Measurements from ENCODE around the gene SLAMF1. TPM values are rescaled to one million over a fixed set of nuclear protein-coding genes. Genes with fewer than 3 reads are reported as not detected.

The SLAMF1 gene
- total and polyA plus RNA-seq, 2 of the 13 experiments (the other 11 are each of a cell fraction or from before 2014, with no cell fraction given): not detected

DNA sequence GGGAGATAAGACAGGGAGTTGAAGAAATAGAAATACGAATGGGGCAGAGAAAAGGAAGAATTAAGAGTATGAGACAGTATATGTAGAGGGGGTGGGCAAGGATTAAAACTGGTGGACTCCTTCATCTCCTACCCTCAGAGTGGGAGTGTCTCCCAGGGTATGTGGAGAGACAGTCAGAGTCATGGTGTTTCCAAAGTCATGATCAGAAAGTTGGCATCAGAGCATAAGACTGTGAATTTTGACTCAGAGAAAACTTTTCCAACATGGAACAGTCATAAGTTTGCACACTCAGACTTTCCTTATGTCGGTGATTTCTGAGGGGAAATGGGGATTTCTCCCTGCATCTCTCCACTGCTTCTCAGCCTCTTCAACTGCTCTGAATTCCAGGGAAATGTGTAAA is 70.0 kb downstream of the SLAMF1 start:
- ATAC-seq (no peak), DNase-seq (ENCODE audit: low spot score) (no peak), FAIRE-seq (no peak)
- no peaks in the 10 kb centered on the region for H4K20me1 ChIP-seq (ENCODE audit: insufficient read depth, low read length)
- POLR2A ChIA-PET: no interaction called here
- BruUV-seq (replicated peaks): no TSS peak
- no peak overlapping the region for H3K27ac ChIP-seq (ENCODE audit: extremely low read length, insufficient read depth, low read length)
- intact Hi-C loops (cut with micrococcal nuclease; ENCODE audit: unreplicated experiment) (no loop called here), in situ Hi-C loops (cut with HindIII; ENCODE audit: extremely low pct_ligation_motif_present, low pct_unique_long_range_greater_than_20kb) (no loop called here)
- H3K4me2 ChIP-seq (ENCODE audit: low read depth, low read length): no peak overlapping the region
- H3K9me3 ChIP-seq (ENCODE audit: low read length): no peaks in the 10 kb centered on the region
- no peaks in the 10 kb centered on the region for H3K27me3 ChIP-seq (ENCODE audit: control insufficient read depth in 1 of 2, insufficient read depth in 2 of 2, low read length in 2 of 2)
- TF ChIP-seq ZSCAN9 (CRISPR knock-in tag; IDR thresholded peaks at IDR 0.05; ENCODE audit: borderline replicate concordance): no peak
- TF ChIP-seq ZNF768 (CRISPR knock-in tag; IDR thresholded peaks at IDR 0.05): no peak
- no peak for TF ChIP-seq ZNF510 (CRISPR knock-in tag; IDR thresholded peaks at IDR 0.05; ENCODE audit: low read depth)
- TF ChIP-seq ZBTB26 (CRISPR knock-in tag; IDR thresholded peaks at IDR 0.05; ENCODE audit: borderline replicate concordance): no peak
- TF ChIP-seq SRF (IDR thresholded peaks at IDR 0.05; ENCODE audit: low read depth, low read length): no peak
- TF ChIP-seq DMAP1 (CRISPR knock-in tag; IDR thresholded peaks at IDR 0.05): no peak
- no peak for TF ChIP-seq TBP (CRISPR knock-in tag; IDR thresholded peaks at IDR 0.05)
- no peak for TF ChIP-seq ZBTB7A (CRISPR knock-in tag; IDR thresholded peaks at IDR 0.05)
- no peak for TF ChIP-seq TBX2 (CRISPR knock-in tag; IDR thresholded peaks at IDR 0.05; ENCODE audit: borderline replicate concordance)
- TF ChIP-seq BHLHE40 (IDR thresholded peaks at IDR 0.05; ENCODE audit: low read length): no peak
- TF ChIP-seq, protein P1, sequence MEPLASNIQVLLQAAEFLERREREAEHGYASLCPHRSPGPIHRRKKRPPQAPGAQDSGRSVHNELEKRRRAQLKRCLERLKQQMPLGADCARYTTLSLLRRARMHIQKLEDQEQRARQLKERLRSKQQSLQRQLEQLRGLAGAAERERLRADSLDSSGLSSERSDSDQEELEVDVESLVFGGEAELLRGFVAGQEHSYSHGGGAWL (CRISPR knock-in tag; IDR thresholded peaks at IDR 0.05): no peak
- TF ChIP-seq ZFP1 (CRISPR knock-in tag; IDR thresholded peaks at IDR 0.05): no peak
- TF ChIP-seq MXD1 (CRISPR knock-in tag; IDR thresholded peaks at IDR 0.05): no peak
- H3K4me1 ChIP-seq (ENCODE audit: insufficient read depth, low read length): peaks cover 5% of the 10 kb centered on the region; the same call in 1 of the 2 replicates
- H3K36me3 ChIP-seq (replicated peaks in 1 of 2; ENCODE audit: control insufficient read depth in 1 of 2, insufficient read depth in 2 of 2, low read length in 2 of 2): no peaks in the 10 kb centered on the region
- H3K9ac ChIP-seq (ENCODE audit: insufficient read depth, low read depth, low read length): no peak overlapping the region
- WGBS (ENCODE audit: low lambda C conversion rate): 3% methylated on average over 2 of the region's 2 CpGs
- H2AFZ ChIP-seq (ENCODE audit: low read length): no peak overlapping the region
- CTCF ChIA-PET (ENCODE audit: low intra/inter-chr PET ratio, low total read pairs): no interaction called here
- no peaks in the 10 kb centered on the region for H3K79me2 ChIP-seq (ENCODE audit: insufficient read depth, low read length)
- no peak overlapping the region for H3K4me3 ChIP-seq (replicated peaks in 1 of 3; ENCODE audit: insufficient read depth in 1 of 3, low read depth in 2 of 3, low read length in 3 of 3)
